IgD-negative memory B cell (primary cell): ENCODE data around the gene CRACR2B. TPM values are rescaled to one million over a fixed set of nuclear protein-coding genes. Genes with fewer than 3 reads are reported as not detected.

Experiments
- H3K27ac Mint-ChIP-seq, 3 donors: one replicate each; pipeline ENCODE4 v1.8.0; 2020 to 2022; ENCODE audit warnings: mild to moderate bottlenecking in 3 of 3, mixed read lengths in 3 of 3, moderate library complexity in 1 of 3
- H3K27me3 Mint-ChIP-seq: one replicate; pipeline ENCODE4 v1.8.0; 2021; ENCODE audit warnings: mixed read lengths
- H3K36me3 Mint-ChIP-seq: one replicate; pipeline ENCODE4 v1.8.0; 2020; ENCODE audit warnings: mild to moderate bottlenecking, mixed read lengths
- H3K4me1 Mint-ChIP-seq, 3 donors: one replicate each; pipeline ENCODE4 v1.8.0; 2020 to 2022; ENCODE audit warnings: mixed read lengths in 3 of 3, mild to moderate bottlenecking in 1 of 3
- H3K4me3 Mint-ChIP-seq, 4 donors: one replicate each; pipeline ENCODE4 v1.8.0; 2020 to 2022; ENCODE audit warnings: mild to moderate bottlenecking in 4 of 4, mixed read lengths in 4 of 4, moderate library complexity in 3 of 4
- H3K9me3 Mint-ChIP-seq, 3 donors: one replicate each; pipeline ENCODE4 v1.8.0; 2020 to 2021; ENCODE audit warnings: mixed read lengths in 3 of 3, mild to moderate bottlenecking in 1 of 3
- polyA plus RNA-seq: library from polyadenylated mRNA; unstranded; fragments of 300-500 nt; fragmentation: Illumina TruSeq; gene quantifications from one replicate; pipeline ENCODE4 v1.2.3, GENCODE V29; 2021

Gene CRACR2B
- polyA plus RNA-seq, 1 donor from 2014 or later, result 20.0 TPM

DNA sequence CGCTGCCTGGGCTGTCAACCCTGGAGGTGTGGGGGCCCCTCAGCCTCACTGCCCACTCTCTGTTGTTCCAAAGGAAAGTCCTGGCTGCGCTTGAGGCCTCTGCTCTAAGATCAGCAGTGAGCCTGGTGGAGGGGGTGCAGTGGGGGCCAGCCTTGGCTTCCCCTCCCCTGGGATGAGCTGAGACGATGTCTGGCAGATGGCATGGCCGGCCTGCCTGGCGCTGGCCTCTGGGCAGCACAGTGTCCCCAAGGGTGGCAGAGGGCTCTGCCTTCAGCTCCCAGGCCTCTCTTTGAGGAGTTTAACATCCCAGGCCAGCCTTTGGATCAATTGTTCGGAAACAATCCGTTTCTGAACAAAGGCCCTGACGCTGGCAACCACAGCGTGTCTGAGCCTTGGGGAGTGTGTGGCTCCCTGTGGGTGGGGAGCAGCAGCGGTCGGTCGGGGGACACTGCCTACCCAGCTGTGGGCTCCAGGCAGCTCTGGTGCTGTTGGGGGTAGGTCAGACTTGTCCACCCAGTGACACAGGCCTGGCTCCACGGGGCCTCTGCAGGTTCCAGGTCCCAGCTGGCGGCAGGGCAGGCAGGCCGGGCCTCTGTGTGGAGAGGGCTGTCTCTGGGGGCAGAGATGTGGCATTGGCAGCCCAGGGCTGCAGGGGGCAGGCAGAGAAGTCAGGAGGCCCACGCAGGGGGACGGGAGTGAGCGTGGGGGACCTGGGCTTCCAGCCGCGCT, 27.0 kb downstream of the CRACR2B start:
- Mint-ChIP-seq H3K4me1 (peaks cover 0 to 4% (median 2%) of the 10 kb centered on the region in 3 donors), H3K27me3 (no peaks in the 10 kb centered on the region), H3K36me3 (no peaks in the 10 kb centered on the region), H3K9me3 (no peaks in the 10 kb centered on the region), H3K27ac (no peak overlapping the region), H3K4me3 (no peak overlapping the region)

DNA sequence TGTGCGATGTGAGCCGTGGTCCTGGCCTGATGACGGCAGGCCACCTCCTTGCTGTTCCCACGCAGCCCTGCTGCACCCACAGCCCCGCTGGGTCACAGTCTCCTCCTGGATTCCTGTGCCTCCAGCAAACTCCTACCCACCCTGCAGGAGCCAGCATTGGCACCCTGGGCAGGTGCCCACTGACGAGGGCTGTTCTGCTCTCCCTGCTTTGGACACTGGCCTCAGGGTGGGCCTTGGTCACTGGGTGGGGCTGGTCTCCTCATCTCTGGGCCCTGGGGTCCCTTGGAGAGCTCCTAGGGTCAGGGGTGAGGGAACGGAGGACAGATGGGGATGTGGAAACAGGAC, 27.6 kb downstream of the CRACR2B start:
- H3K9me3 Mint-ChIP-seq, result no peaks in the 10 kb centered on the region
- H3K4me3 Mint-ChIP-seq, result no peak overlapping the region
- H3K36me3 Mint-ChIP-seq, result no peaks in the 10 kb centered on the region
- H3K27me3 Mint-ChIP-seq, result no peaks in the 10 kb centered on the region
- no peak overlapping the region for H3K27ac Mint-ChIP-seq
- H3K4me1 Mint-ChIP-seq, result peaks cover 0 to 4% (median 2%) of the 10 kb centered on the region in 3 donors

DNA sequence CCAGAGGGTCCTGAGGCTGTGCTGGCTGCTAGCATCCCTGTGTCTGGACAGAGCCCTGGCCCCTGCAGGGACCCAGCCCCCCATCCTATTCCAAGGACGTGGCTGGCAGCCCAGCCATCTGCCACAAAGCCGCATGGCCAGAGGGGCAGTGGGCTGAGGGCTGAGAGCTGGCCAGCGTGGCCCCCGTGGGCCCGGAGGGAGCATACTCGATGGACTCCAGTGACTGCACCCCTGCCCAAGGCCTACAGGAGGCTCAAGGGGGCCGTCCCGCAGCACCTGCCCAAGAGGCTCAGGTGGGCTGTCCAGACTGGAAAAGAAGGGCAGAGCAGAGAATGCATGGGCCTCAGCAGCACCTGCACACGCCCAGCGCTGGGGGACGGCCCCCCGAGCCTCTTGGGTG, 28.1 kb downstream of the CRACR2B start:
- no peaks in the 10 kb centered on the region for H3K9me3 Mint-ChIP-seq
- H3K36me3 Mint-ChIP-seq, result no peaks in the 10 kb centered on the region
- no peak overlapping the region for H3K4me3 Mint-ChIP-seq
- peaks cover 0 to 4% (median 2%) of the 10 kb centered on the region in 3 donors for H3K4me1 Mint-ChIP-seq
- H3K27me3 Mint-ChIP-seq, result no peaks in the 10 kb centered on the region
- peak overlapping the region in 1 of 3 donors; percentile 35 for H3K27ac Mint-ChIP-seq

DNA sequence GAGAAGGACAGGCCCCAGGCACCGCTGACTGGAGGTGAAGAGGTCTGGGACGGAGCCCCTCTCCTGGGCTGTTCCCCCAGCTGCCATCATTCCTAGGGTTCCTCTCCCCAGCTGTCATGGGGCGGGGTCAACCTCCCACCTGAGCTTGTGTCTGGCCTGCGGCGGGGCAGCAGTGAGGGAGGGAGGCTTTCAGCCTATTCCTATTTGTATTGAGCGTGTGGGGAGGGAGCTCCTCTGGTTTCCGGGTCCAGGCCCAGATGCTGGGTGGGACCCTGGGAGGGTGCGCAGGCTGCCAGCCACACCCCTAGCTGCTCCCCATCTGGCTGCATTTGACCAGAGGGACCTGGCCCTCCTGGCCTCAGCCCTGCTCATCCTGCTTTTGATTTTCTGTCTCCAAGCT, 28.7 kb downstream of the CRACR2B start:
- Mint-ChIP-seq H3K27me3 (no peaks in the 10 kb centered on the region), H3K9me3 (no peaks in the 10 kb centered on the region), H3K27ac (peak overlapping the region in 1 of 3 donors; percentile 35), H3K4me1 (peaks cover 0 to 4% (median 2%) of the 10 kb centered on the region in 3 donors), H3K36me3 (no peaks in the 10 kb centered on the region), H3K4me3 (no peak overlapping the region)

DNA sequence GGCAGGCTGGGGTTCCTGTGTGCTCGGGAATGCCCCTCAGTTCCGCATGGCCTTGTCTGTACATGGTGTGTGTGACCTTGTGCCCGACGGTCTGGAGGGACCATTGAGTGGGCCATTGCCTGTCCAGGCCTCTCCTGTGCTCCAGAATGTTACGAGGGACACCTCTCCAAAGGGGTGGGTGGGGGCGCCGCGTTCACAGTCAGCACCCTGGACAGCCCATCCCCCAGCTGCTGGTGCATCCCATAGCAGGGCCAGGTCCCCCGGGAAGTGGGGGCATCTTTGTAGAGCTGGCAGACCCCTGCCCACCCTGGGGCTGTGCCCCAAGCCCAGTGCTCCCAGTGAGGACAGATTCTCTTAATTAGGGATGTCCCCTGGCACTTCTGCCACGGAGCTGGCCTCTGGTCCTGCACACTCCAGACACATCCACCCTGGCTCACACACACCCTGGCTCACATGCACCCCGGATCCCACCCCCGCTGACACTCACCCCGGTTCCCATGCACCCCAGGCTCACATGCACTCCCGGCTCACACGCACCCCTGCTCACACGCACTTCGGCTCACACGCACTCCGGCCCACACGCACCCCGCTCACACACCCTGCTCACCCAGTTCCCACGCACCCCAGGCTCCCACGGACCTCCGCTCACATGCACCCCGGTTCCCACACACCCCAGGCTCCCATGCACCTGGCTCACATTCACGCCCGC, 30.5 kb downstream of the CRACR2B start:
- Mint-ChIP-seq H3K4me3 (no peak overlapping the region), H3K9me3 (no peaks in the 10 kb centered on the region), H3K27me3 (no peaks in the 10 kb centered on the region), H3K4me1 (peaks cover 0 to 4% (median 2%) of the 10 kb centered on the region in 3 donors), H3K27ac (peak overlapping the region in 1 of 3 donors; percentile 67), H3K36me3 (no peaks in the 10 kb centered on the region)

DNA sequence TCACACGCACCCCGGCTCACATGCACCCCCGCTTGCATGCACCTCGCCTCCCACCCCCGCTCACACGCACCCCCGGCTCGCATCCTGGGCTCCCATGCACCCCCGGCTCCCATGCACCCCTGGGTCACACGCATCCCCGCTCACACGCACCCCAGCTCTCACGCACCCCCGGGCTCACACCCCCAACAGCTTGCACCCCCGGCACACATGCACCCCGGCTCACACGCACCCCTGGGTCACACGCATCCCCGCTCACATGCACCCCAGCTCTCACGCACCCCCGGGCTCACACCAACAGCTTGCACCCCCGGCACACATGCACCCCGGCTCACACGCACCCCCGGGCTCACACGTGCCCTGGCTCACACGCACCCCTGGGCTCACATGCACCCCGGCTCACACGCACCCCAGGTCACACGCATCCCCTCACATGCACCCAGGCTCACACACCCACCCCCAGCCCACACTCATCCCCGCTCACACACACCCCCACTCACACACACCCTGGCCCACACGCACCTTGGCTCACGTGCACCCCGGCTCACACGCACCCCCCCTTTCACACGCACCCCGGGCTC, 31.1 kb downstream of the CRACR2B start:
- Mint-ChIP-seq H3K27ac (peak overlapping the region in 1 of 3 donors; percentile 67), H3K27me3 (no peaks in the 10 kb centered on the region), H3K4me1 (peaks cover 0 to 4% (median 2%) of the 10 kb centered on the region in 3 donors), H3K36me3 (no peaks in the 10 kb centered on the region), H3K9me3 (no peaks in the 10 kb centered on the region), H3K4me3 (no peak overlapping the region)

DNA sequence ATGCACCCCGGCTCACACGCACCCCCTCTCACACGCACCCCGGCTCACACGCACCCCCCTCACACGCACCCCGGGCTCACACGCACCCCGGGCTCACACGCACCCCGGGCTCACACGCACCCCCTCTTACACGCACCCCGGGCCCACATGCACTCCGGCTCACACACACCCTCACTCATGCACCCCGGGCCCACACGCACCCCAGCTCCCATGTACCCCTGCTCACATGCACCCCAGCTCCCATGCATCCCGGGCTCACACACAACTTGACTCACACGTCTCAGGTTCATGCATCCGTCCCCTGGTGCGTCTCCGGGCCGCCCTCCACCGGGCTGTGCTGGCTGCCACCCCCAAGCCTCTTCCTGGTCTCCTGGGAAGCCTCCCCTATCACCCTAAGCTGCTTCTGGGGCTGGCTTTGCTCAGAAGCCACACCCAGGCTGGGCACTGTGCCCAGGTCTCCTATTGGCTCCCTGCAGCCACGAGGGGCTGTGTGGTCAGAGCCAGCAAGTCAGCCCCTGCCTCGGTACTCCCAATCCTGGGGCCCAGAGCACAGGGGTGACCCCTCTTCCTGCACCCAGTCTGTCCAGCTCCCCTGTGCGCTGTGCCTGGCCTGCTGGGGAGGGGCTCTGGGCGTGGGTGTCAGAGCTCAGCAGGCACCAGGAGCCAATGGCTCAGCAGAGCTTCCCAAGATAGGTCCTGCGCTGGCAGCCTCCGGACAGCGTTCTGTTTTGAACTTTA, 31.8 kb downstream of the CRACR2B start:
- no peak overlapping the region for H3K27ac Mint-ChIP-seq
- H3K4me3 Mint-ChIP-seq, result no peak overlapping the region
- H3K9me3 Mint-ChIP-seq, result no peaks in the 10 kb centered on the region
- no peaks in the 10 kb centered on the region for H3K27me3 Mint-ChIP-seq
- no peaks in the 10 kb centered on the region for H3K36me3 Mint-ChIP-seq
- H3K4me1 Mint-ChIP-seq, result peaks cover 0 to 4% (median 2%) of the 10 kb centered on the region in 3 donors

DNA sequence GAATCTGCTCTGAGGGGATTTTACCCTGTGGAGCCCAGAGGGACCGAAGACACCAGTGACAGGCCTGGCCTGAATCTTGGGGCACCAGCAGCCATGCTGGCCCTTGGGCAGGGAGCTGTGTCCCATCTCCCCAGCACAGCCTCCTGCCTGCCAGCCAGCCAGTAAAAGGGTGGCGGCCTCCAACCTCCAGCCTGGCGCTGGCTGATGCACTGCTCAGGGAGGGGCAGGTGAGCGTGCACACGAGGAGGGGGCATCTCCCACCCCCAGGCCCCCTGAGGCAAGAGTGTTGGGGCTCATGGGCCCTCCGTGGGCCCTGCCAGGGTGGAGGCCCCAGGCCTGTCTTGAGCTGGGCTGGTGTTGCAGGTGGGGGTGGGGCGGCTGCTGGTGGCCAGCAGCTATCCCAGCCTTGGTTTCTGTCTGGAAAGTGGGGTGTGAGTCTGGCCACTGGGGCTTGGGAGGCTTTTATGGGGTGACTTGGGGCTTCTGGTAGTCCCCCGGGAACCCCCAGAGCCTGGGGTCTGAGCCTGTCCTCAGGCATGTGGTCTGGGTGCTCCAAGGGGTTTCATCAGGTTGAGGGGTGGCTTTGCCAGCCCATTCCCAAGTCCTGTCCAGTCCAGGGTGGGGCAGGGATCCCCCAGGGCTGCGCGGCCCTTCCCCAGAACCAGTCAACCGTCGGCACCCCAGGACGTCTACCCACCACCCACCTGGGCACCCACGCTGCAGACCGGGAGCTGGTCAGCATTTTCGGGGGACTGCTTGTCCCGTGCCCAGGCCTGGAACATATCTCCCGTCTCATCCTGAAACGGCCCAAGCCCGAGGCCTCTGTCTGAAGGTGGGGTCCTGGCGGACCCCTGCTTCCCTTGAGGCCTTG, 32.8 kb downstream of the CRACR2B start:
- Mint-ChIP-seq H3K4me1 (peaks cover 0 to 4% (median 2%) of the 10 kb centered on the region in 3 donors), H3K9me3 (no peaks in the 10 kb centered on the region), H3K27me3 (no peaks in the 10 kb centered on the region), H3K27ac (no peak overlapping the region), H3K4me3 (no peak overlapping the region), H3K36me3 (no peaks in the 10 kb centered on the region)

DNA sequence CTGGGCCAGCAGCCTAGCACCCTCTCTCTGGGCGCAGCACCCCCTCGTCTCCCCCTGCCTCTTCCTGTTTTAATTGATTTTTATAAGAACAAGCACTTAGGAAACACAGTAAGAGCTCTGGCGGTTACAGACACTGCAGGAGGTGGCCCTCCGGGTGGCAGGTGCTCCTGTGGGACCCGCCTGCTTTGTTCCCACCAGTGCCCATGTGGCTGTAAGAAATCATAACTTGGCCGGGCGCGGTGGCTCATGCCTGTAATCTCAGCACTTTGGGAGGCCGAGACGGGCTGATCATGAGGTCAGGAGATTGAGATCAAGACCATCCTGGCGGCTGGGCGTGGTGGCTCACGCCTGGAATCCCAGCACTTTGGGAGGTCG, 33.4 kb downstream of the CRACR2B start:
- Mint-ChIP-seq H3K9me3 (no peaks in the 10 kb centered on the region), H3K4me1 (peaks cover 0 to 4% (median 2%) of the 10 kb centered on the region in 3 donors), H3K36me3 (no peaks in the 10 kb centered on the region), H3K27ac (no peak overlapping the region), H3K4me3 (no peak overlapping the region), H3K27me3 (no peaks in the 10 kb centered on the region)

DNA sequence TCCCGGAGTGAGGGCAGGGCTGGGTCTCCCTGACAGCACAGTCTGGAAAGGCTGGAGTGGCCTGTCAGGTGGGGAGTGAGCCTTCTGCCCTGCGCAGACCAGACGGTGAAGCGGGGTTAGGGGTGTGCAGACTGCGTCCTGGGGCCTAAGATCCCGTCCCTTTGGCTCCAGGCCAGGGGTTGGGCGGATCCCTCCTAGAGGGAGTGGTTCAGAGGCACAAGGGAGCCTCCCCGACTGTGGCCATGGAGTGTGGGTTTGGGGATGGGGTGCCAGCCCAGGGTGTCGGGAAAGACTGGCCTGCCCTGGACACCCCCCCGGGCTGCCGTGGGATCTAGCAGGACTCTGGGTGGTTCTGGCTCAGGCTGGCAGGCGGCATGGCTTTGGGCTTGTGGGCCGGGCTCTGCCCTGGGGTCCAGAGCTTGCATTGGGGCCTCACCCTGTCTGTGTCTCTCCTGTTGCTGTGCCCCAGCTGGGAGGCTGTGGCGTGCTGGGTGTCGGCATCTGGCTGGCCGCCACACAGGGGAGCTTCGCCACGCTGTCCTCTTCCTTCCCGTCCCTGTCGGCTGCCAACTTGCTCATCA, 34.5 kb downstream of the CRACR2B start:
- H3K27ac Mint-ChIP-seq, result no peak overlapping the region
- no peaks in the 10 kb centered on the region for H3K27me3 Mint-ChIP-seq

DNA sequence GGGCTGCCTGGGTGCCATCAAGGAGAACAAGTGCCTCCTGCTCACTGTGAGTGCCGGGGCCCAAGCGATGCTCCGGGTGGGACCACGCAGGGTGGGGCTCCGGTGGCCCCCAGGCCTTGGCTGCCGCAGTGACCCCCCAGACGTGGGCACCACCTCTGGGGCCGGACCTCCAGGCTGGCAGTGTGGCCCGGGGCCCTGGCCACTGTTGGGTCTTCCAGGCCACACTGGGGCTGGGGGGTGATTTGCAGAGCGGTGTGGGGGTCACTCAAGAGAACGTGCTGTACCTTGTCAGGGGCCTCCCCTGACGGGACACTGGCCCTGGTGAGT, 34.9 kb downstream of the CRACR2B start:
- no peaks in the 10 kb centered on the region for H3K27me3 Mint-ChIP-seq
- H3K4me1 Mint-ChIP-seq, result no peaks in the 10 kb centered on the region
- no peaks in the 10 kb centered on the region for H3K36me3 Mint-ChIP-seq
- no peaks in the 10 kb centered on the region for H3K9me3 Mint-ChIP-seq
- H3K4me3 Mint-ChIP-seq, result no peak overlapping the region
- H3K27ac Mint-ChIP-seq, result no peak overlapping the region

More for the DNA sequence above, 34.5 kb downstream of the CRACR2B start:
- Mint-ChIP-seq H3K36me3 (no peaks in the 10 kb centered on the region), H3K4me3 (no peak overlapping the region), H3K9me3 (no peaks in the 10 kb centered on the region), H3K4me1 (peaks cover 0 to under 1% (median 0%) of the 10 kb centered on the region in 3 donors)

DNA sequence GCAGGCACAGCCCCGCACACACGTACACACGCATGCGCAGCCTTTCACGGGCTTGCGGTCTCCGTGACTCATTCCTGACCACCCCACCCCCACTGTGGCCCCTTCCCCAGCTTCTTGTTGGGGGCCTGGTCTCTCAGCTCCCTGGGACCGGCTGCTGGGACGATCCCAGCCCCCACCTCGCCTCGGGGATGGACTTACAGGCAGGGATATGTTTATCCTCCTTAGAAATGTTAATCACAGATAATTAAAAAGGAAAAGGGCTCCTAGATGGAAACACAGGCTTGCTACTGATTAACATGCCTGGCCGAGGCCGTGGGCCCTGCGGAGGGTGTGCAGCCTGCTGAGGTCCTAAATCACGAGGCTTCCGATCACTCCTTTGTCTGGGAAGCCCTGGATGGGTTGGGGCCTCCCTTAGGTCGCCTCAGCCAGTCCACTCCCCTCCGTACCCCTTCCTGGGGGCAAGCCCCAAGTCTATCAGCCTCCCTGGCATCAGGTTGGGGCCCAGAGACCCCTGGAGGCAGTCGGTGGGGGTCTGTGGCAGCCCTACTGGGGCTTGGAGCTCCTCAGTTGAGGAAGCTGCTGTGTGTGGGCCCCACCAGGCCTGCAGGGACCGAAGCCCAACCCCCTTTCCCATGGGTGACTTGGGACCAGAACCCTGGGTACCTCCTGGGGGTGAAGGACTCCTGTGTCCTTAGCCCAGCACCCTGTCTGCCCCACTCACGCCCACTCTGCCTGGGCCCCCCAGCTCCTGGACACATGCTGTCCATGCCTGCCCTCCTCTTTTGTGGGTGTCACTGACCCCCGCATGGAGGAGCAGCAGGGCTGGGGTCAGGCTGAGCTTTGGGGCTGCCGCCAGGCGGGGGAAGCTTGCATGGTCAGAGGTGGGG, 35.5 kb downstream of the CRACR2B start:
- H3K27ac Mint-ChIP-seq, result peak overlapping the region in 2 of 3 donors; percentile 16 to 23
- H3K27me3 Mint-ChIP-seq, result no peaks in the 10 kb centered on the region
- H3K4me1 Mint-ChIP-seq, result no peaks in the 10 kb centered on the region
- no peaks in the 10 kb centered on the region for H3K36me3 Mint-ChIP-seq
- no peak overlapping the region for H3K4me3 Mint-ChIP-seq
- H3K9me3 Mint-ChIP-seq, result no peaks in the 10 kb centered on the region
